Lower leg skin (tissue), 3 donors: Measurements from ENCODE around the gene LASP1NB.

Experiments used
- CTCF ChIP-seq, 3 donors: fragments of 450-650 bp; IDR thresholded peaks; one replicate each; pipeline ENCODE4 v1.5.1; 2016; ENCODE audit warnings: antibody characterized with exemption in 3 of 3, mild to moderate bottlenecking in 3 of 3, moderate library complexity in 2 of 3
- POLR2A ChIP-seq, 2 donors: fragments of 450-650 bp; IDR thresholded peaks; one replicate each; pipeline ENCODE4 v1.6.1; 2016 to 2017; ENCODE audit warnings: antibody characterized with exemption in 2 of 2, mild to moderate bottlenecking in 1 of 2, moderate library complexity in 1 of 2

GRCh38 chr17:38947189-38947588 is 21.8 kb downstream of the LASP1NB start:
- TF ChIP-seq CTCF (IDR thresholded peaks at IDR 0.05) (no peak), POLR2A (IDR thresholded peaks at IDR 0.05) (no peak)
